HL-60/S4 (cell line): ENCODE results near the gene SLF1.

Experiments
- in situ Hi-C: fragments of 300-500 bp; cut with MboI; formaldehyde crosslinking; loops from 2 replicates; pipeline ENCODE4 v1.14.3; 2022; ENCODE audit warnings: low sequenced_read_pairs

Gene SLF1

GRCh38 chr5:94707359-94707758 is 88.9 kb downstream of the SLF1 start:
- in situ Hi-C loops: no loop called here

- in situ Hi-C loops: no loop called here
Measured at GRCh38 chr5:94709277-94709676, 90.8 kb downstream of the SLF1 start.

- in situ Hi-C loops: no loop called here
Measured at GRCh38 chr5:94711785-94712184, 93.3 kb downstream of the SLF1 start.

- in situ Hi-C loops: no loop called here
Measured at GRCh38 chr5:94715768-94716167, 97.3 kb downstream of the SLF1 start.

- in situ Hi-C loops: no loop called here
Measured at GRCh38 chr5:94725142-94725541, 106.7 kb downstream of the SLF1 start.

- in situ Hi-C loops: no loop called here
Measured at GRCh38 chr5:94731471-94731870, 113.0 kb downstream of the SLF1 start.

GRCh38 chr5:94736498-94736897 is 118.0 kb downstream of the SLF1 start:
- in situ Hi-C loops: no loop called here

- in situ Hi-C loops: no loop called here
Measured at GRCh38 chr5:94740286-94740685, 121.8 kb downstream of the SLF1 start.

GRCh38 chr5:94742852-94743251 is 124.4 kb downstream of the SLF1 start:
- in situ Hi-C loops: no loop called here

GRCh38 chr5:94744906-94745305 is 126.4 kb downstream of the SLF1 start:
- in situ Hi-C loops: no loop called here

- in situ Hi-C loops: no loop called here
Measured at GRCh38 chr5:94745786-94746730, 127.6 kb downstream of the SLF1 start.

GRCh38 chr5:94746731-94747124 is 128.3 kb downstream of the SLF1 start:
- in situ Hi-C loops: no loop called here
